Fibroblast of villous mesenchyme (primary cell): Measurements from ENCODE around the gene HPRT1. TPM values are rescaled to one million over a fixed set of nuclear protein-coding genes. Genes with fewer than 3 reads are reported as not detected.

Source experiments
- DNase-seq: peaks from one replicate; pipeline ENCODE4 v3.0.0-alpha.2; 2010; ENCODE audit warnings: low read depth
- H3K4me3 ChIP-seq: 2 replicates; pipeline ENCODE4 v1.5.1; 2011; ENCODE audit warnings: low read depth, mild to moderate bottlenecking, low read length
- total RNA-seq: library from RNA; depleted of rRNA; stranded (reverse); fragments of >200 nt; gene quantifications from 2 replicates; pipeline ENCODE4 v1.2.3, GENCODE V29; 2012
- TF ChIP-seq, protein P1 (sequence below): IDR thresholded peaks from 2 replicates; pipeline ENCODE4 v1.5.1; 2012; ENCODE audit warnings: low read depth, mild to moderate bottlenecking, low read length; ENCODE audit not compliant: insufficient read depth

The HPRT1 gene
- total RNA-seq, 1 donor = 17.3 TPM

DNA sequence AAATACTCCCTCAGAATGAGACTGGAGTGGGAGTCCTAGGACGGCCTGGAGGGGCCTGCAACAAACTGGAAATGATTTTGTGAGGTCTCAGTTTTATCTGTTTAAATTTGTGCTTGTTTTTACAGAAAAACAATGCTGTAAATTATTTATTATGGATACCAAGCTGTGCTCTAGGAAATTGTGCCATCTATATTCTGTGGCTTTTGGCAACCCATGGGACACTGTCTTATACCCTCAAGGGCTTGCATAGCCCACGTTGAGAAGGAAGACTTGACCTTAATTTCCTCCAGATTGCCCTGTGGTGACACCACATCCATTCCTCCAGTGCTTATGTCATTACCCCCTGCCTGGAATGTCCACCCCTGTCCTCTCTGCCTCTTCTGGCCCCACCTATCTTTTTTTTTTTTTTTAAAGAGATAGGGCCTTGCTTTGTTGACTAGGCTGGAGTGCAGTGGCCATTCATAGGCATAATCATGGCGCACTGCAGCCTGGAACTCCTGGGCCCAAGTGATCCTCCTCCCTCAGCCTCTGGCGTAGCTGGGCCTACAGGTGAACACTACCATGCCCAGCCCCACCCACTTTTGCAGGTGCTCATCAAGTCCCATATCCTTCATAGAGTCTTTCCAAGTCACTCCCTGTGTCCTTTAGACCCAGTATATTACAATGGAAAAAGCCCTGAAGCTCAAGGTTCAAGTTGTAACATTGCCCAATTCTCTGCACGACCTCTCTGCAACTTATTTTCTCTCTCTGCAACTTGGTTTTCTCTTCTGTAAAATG lies 77.4 kb downstream of the HPRT1 start:
- TF ChIP-seq, protein P1, sequence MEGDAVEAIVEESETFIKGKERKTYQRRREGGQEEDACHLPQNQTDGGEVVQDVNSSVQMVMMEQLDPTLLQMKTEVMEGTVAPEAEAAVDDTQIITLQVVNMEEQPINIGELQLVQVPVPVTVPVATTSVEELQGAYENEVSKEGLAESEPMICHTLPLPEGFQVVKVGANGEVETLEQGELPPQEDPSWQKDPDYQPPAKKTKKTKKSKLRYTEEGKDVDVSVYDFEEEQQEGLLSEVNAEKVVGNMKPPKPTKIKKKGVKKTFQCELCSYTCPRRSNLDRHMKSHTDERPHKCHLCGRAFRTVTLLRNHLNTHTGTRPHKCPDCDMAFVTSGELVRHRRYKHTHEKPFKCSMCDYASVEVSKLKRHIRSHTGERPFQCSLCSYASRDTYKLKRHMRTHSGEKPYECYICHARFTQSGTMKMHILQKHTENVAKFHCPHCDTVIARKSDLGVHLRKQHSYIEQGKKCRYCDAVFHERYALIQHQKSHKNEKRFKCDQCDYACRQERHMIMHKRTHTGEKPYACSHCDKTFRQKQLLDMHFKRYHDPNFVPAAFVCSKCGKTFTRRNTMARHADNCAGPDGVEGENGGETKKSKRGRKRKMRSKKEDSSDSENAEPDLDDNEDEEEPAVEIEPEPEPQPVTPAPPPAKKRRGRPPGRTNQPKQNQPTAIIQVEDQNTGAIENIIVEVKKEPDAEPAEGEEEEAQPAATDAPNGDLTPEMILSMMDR = no peak
- DNase-seq = peak; percentile 57
- no peak overlapping the region for H3K4me3 ChIP-seq

GRCh38 chrX:134538316-134538715 lies 78.4 kb downstream of the HPRT1 start:
- peak; percentile 53 for DNase-seq

GRCh38 chrX:134541906-134542305 lies 81.9 kb downstream of the HPRT1 start:
- TF ChIP-seq, protein P1 = no peak
- H3K4me3 ChIP-seq = no peak overlapping the region
- DNase-seq = no peak

More at GRCh38 chrX:134538316-134538715, 78.4 kb downstream of the HPRT1 start:
- no peak overlapping the region for H3K4me3 ChIP-seq
- TF ChIP-seq, protein P1 = no peak

DNA sequence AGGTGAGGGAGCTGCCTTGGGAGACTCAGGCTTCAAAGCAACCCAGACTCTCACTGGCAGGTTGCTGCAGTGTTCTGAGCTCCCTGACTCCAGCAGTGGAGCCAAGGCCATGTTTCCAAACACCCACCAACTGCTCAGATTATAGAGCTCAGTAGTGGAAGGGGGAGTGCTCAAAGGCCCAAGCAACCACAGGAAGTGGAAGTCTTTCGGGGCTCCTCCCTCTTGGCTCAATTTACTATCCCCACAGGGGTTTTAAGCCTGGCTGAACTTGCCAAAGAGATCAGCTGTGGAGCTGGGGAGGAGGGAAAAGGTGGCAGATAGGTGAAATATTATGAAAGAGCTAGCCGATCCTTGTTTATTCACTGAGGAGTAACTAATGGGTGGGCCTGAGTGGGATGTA lies 82.5 kb downstream of the HPRT1 start:
- TF ChIP-seq, protein P1 = no peak
- no peak overlapping the region for H3K4me3 ChIP-seq
- DNase-seq = peak; percentile 92

DNA sequence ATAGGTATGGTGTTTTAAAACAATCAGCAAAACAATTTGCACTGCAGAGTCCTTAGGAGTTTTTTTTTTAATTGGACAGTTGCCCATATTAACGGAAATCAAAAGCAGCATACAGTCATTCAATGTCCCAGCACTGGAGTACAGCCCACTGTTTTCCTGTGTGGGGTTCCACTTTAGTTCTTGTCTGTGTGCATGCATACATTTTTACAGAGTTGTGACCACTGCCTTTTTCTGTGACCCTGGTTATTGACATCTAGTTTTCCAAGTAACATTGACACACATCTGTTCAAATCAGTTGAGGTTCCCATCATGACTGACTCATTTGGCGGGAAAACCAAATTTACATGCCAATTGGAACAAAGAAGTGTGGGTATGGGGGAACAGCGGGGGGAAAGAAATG lies 83.3 kb downstream of the HPRT1 start:
- TF ChIP-seq, protein P1 = no peak
- no peak overlapping the region for H3K4me3 ChIP-seq
- DNase-seq = peak; percentile 61

DNA sequence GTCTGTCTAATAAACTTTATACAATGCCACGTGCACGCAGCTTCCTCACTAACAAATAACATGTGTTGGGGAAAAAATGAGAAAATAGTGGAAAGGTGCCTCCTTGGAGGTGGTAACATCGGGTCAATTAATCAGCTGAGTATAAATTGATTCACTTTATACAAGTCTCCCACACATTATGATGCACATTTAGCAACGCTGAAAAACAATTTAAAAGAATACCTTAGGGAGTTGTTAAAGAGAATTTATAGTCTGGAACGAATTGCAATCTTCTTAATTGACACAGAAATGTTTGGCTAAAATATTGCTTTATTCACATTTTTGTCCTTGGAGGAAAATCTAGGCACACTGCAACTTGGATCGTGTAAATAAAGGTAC lies 84.2 kb downstream of the HPRT1 start:
- TF ChIP-seq, protein P1 = no peak
- DNase-seq = no peak
- no peak overlapping the region for H3K4me3 ChIP-seq
